GM19397 (cell line): ENCODE measurements around the gene BLOC1S1.

Experiments
- ATAC-seq: cut with Tn5 transposase; IDR thresholded peaks from one replicate; pipeline ENCODE4 v1.9.1; 2021; ENCODE audit warnings: mild to moderate bottlenecking, moderate library complexity; ENCODE audit not compliant: unreplicated experiment

The BLOC1S1 gene

DNA sequence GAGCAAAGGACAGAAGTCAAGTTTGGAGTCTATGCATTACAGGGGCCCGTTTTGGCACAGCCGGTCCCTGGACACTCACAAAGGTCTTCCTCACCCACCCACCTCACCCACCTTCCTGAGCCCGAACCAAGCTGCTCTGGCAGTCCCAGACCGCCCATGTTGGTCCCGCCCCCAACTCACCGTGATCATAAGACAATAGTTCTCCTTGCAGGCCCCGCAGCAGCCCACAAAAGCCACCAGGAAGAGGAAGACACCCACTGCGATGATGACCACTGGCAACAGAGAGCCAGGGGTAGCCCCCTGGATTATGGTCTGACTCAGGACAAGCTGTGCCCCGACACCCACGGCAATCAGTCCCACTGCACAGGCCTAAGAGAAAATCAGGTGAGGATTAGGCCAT lies 11.1 kb downstream of the BLOC1S1 start:
- no peak for ATAC-seq

- ATAC-seq = no peak
These were observed 11.9 kb downstream of the BLOC1S1 start for GRCh38 chr12:55727643-55728185.

DNA sequence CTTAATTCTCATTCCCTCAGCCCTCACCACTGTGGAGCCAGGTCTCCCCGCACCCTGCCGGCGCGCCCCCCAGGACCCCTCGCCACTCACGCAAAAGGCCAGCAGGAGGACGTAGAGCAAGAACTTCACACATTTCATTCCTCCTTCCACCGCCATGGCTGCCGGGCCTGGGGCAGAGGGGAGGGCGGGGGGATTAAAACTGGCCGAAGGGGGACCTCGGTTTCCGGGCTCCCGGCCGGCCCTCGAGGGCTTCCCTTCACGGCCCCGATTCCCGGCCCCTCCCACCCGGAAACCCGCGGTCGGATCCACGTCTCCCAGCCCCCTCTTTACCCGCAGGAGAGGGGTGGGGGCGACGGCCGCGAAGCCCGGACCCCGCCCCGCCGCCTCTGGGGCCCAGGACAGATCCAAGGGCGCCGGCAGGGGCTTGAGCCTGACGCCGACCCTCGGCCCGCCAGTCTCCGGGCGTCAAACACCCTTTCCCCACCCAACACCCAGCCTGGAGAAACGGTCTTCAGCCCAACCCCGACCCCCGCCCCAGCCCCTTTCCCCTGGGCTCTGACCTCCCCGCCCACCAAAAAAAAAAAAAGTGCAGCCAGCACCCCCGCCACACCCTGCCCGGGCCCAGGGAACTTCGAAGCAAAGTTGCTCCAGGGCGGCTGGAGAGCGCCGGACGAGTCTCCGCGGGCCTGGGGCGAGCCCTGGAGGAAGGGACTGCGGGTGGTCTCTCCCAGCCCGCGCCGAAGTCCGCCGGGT lies 12.5 kb downstream of the BLOC1S1 start:
- ATAC-seq = peak; percentile 3

DNA sequence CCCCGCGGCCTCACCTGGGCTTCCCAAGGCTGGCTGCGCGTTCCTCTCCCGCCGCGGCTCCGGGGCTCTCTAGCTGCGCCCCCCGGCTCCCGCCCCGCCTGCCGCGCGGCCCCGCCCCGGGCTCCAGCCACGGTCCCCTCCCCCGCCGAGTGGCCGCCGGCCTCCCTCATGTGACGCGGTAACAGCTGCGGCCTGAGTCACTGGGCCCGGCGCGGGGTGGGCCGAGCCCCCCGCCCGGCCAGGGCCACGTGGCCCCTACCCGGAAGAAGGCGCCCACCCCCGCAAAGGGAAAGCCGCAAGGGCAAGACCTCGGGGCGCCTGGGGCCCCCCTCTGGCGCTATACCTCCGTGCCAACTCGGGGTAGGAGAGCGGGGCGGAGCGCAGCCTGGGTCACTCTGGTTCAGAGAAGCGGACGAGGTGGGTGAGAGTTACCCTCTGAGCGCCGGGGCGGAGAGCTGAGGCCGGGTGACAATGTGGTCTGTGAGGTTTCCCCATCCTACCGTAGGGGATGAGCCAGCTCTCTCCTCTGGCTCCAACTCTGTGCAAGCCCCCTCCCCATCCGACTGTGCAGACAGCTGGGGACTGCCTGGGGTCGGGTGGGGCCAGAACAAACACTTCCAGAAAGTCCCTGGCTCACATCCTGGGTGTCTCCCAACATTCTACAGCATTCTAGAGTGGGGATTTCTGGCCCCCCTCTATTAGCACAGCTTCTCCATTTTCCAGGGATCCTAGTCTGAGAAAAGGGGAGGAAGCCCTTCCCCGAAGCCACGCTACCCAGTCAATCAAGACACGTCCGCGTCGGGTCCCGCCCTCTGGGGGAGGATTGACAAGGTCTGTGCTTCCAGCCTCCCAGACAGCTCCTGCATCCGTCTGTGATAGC lies 13.3 kb downstream of the BLOC1S1 start, which contains the start of gene CD63:
CD63 (minus strand) TSS at position 71 of the 880 bp plus-strand sequence. CDS start 668 bp downstream, outside the sequence.
- ATAC-seq = peak; percentile 74

DNA sequence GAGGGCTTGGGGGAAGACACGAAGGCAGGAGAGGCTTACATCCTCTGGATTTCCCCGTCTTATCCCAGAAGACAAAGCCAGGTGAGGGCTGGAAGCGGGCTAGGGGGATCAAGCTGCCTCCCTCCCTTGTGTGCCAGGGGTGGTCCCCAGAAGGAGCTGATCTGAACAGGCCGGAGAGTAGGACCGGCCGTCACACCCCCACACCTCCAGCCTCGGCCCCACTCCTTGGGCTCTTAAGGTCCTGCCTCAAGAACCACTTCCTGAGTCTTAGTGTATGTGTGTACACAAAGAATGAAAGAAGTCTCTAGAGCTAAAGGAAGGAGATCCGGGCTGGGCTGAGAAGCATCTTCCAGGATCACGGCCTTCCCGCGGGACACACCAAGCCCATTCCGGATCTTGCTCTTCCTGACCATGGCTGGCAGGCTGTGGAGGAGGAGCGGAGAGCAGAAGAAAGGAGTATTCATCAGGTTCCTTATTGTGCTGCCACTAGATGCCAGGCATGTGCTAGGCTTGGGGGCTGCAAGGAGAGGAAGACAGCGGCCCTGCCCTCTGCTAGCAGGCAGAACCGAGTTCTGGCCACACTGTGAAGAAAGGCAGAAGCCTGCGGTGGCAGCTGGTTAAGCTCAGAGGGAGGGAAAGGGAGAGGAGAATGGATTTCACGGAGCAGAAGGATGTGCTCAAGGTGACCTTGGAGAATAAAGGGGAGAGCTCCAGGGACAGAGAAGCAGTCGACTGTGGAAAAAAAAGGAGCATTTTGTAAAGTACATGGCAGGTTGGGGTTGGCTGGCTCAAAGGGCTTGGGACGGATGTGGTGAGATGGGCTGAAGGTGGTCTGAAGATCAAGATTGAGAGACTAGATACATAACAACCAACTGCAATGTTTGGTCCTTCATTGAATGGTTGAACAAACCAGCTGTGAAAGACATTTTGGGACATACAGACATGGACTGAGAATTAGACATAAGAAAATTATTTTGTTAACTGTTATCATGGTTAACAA lies 14.3 kb downstream of the BLOC1S1 start:
- ATAC-seq = peak; percentile 36

DNA sequence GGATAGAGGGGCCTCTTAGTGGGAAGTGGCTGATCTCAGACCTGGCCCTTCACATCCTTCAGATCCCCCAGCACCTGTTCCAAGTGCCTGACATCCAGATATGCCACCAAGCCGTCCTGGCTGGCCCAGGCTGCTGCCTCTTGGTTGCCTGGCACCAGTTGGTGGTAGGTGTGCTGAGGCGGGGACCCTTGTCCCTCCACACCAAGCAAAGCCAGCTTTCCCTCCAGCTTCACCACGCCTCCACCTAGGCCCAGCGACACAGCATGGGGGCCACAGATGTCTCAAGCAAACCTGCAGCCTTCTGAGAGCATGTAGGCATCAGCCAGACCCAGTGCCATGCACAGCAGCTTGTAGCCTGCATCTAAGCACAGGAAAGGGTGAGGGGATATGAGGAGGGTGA lies 16.4 kb downstream of the BLOC1S1 start:
- no peak for ATAC-seq

GRCh38 chr12:55733021-55733555 lies 17.2 kb downstream of the BLOC1S1 start:
- no peak for ATAC-seq

- ATAC-seq = no peak
These were observed 18.0 kb downstream of the BLOC1S1 start for GRCh38 chr12:55733858-55734257.

DNA sequence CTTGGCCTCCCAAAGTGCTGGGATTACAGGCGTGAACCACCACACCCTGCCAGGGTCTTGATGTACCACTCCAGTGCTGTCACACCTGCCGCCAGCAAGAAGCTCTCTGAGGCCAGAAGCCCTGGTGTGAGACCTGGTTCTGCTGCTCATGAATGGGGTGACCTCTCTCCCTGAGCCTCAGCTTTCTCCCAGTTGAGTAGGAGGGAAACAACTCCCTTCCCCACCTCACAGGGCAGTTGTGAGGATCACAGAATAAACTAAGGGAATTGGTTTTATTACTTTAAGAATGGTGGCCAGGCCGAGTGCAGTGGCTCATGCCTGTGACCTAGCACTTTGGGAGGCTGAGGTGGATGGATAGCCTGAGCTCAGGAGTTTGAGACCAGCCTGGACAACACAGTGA lies 18.7 kb downstream of the BLOC1S1 start:
- ATAC-seq = no peak

GRCh38 chr12:55736076-55736475 lies 20.2 kb downstream of the BLOC1S1 start:
- ATAC-seq = no peak

GRCh38 chr12:55736780-55737580 lies 21.1 kb downstream of the BLOC1S1 start:
- ATAC-seq = no peak

DNA sequence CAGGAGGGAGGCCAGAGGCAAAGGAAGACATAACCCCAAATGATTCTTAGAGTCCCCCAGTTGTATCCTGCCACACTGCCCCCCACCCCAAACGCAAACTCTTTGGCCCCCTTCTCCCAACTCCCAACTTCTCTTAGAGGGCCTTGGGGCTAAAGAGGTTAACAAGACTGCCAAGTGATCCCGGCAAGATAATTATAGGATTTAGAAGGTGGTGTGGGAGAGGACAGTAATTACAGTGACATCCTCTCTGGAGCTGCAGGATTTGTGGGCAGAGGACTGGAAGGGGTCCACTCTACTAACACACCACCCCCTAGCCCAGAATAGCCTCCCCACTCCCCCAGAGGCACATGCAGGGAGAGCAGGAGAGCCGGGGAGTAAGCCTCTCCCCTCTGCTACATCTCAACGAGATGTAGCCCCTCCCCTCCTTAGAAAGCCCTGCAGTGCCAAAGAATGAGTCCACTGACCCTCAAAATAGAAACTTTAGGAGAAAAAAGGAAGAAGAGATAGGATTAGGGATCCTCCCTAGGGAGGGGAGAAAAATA lies 21.8 kb downstream of the BLOC1S1 start:
- no peak for ATAC-seq

- ATAC-seq = peak; percentile 88
These were observed 22.5 kb downstream of the BLOC1S1 start for GRCh38 chr12:55738123-55739024.

DNA sequence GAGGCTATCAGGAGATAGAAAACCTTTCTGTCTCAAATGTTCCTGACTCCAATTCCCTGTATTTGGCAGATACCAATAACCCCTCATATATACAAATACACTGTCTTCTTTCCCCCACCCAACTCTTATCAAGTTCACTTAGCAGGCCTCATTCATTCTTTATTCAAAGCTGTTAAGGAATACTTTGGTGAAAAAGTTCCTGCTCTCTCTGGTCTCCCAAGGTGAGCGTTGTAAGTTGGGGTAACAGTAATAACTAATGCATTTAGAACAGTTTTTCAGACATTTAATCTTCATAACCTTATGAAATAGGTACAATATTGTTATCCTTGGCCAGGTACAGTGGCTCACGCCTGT lies 23.2 kb downstream of the BLOC1S1 start:
- ATAC-seq = no peak

- no peak for ATAC-seq
These were observed 26.3 kb downstream of the BLOC1S1 start for GRCh38 chr12:55741931-55742680.

- peak; percentile 33 for ATAC-seq
These were observed 27.0 kb downstream of the BLOC1S1 start, which contains the start of gene GDF11 for GRCh38 chr12:55742719-55743405. GDF11 (plus strand) TSS chr12:55743122; CDS start chr12:55743317, 195 bp downstream.
